Type B pancreatic cell (in vitro differentiated cells): Measurements from ENCODE around the gene MEIS2. TPM values are rescaled to one million over a fixed set of nuclear protein-coding genes. Genes with fewer than 3 reads are reported as not detected.

Source experiments
- DNase-seq: peaks from one replicate; pipeline ENCODE4 v3.0.0; 2021; ENCODE audit warnings: mixed read lengths; ENCODE audit not compliant: unreplicated experiment; ENCODE audit errors: extremely low spot score
- H3K27ac Mint-ChIP-seq: 2 replicates; pipeline ENCODE4 v1.8.0; 2021; ENCODE audit warnings: mild to moderate bottlenecking, mixed read lengths
- H3K27me3 Mint-ChIP-seq: 2 replicates; pipeline ENCODE4 v1.8.0; 2021; ENCODE audit warnings: mixed read lengths
- H3K36me3 Mint-ChIP-seq: 2 replicates; pipeline ENCODE4 v1.8.0; 2021; ENCODE audit warnings: mixed read lengths
- H3K4me1 Mint-ChIP-seq: one replicate; pipeline ENCODE4 v1.8.0; 2021; ENCODE audit warnings: mixed read lengths; ENCODE audit not compliant: unreplicated experiment
- H3K4me3 Mint-ChIP-seq: 2 replicates; pipeline ENCODE4 v1.8.0; 2021; ENCODE audit warnings: mild to moderate bottlenecking, mixed read lengths
- H3K9me3 Mint-ChIP-seq: 2 replicates; pipeline ENCODE4 v1.8.0; 2021; ENCODE audit warnings: mixed read lengths
- total RNA-seq: library from RNA; stranded (reverse); gene quantifications from 2 replicates; pipeline ENCODE4 v1.2.1, GENCODE V29; 2021; ENCODE audit warnings: low replicate concordance
- TF ChIP-seq, protein P1 (sequence below): fragments of 200-600 bp; sonication (generic); conservative IDR thresholded peaks from 2 replicates; pipeline ENCODE4 v1.5.0; 2021; ENCODE audit warnings: antibody characterized with exemption, mild to moderate bottlenecking

The MEIS2 gene
- total RNA-seq, 1 donor from 2014 or later = 211 TPM

DNA sequence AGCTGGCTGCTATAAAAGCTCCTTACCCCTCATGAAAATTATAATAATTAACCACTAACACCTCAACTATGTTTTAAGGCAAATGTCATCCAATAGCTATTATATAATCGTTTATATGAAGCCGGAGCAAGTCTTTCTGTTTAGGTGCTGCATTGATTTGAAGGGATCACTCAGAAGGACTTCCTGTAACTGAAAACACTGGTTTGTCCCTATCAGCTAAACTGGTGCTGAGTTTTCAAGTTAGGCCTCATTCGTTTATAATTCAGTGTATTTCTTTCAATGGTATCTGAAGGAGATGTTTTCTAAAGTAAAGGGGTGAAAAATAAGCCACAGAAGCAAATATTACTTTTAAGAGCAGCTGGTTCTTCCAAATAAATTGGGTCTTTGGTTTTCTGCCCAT, 14.2 kb downstream of the MEIS2 start:
- H3K27ac Mint-ChIP-seq = peak overlapping the region; percentile 30
- TF ChIP-seq, protein P1, sequence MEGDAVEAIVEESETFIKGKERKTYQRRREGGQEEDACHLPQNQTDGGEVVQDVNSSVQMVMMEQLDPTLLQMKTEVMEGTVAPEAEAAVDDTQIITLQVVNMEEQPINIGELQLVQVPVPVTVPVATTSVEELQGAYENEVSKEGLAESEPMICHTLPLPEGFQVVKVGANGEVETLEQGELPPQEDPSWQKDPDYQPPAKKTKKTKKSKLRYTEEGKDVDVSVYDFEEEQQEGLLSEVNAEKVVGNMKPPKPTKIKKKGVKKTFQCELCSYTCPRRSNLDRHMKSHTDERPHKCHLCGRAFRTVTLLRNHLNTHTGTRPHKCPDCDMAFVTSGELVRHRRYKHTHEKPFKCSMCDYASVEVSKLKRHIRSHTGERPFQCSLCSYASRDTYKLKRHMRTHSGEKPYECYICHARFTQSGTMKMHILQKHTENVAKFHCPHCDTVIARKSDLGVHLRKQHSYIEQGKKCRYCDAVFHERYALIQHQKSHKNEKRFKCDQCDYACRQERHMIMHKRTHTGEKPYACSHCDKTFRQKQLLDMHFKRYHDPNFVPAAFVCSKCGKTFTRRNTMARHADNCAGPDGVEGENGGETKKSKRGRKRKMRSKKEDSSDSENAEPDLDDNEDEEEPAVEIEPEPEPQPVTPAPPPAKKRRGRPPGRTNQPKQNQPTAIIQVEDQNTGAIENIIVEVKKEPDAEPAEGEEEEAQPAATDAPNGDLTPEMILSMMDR = no peak
- H3K4me3 Mint-ChIP-seq = no peak overlapping the region
- H3K4me1 Mint-ChIP-seq = peaks cover 61% of the 10 kb centered on the region
- peaks cover 65% of the 10 kb centered on the region for H3K36me3 Mint-ChIP-seq
- no peaks in the 10 kb centered on the region for H3K27me3 Mint-ChIP-seq
- no peak for DNase-seq
- no peaks in the 10 kb centered on the region for H3K9me3 Mint-ChIP-seq

DNA sequence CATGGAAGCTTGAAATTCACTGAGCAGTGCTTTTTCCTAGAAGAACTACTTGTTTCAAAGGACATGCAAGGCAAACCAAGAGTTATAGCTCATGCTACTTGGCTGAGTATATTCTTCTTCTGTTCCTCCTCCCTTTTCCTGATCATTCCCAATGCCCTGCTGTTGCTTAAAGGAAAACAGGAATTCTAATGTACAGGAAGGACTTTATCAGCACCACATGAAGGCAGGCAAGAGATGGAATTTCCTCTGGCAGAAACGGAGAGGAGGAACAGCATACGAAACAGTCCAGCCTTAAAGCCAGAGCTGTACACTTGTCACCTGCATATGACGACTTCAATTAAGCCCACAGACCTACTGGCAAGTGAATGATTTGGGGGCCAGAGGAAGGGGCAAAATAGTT, 15.7 kb downstream of the MEIS2 start:
- TF ChIP-seq, protein P1 = no peak
- Mint-ChIP-seq H3K4me1 (peaks cover 66% of the 10 kb centered on the region), H3K9me3 (no peaks in the 10 kb centered on the region), H3K36me3 (peaks cover 65% of the 10 kb centered on the region), H3K4me3 (no peak overlapping the region), H3K27ac (no peak overlapping the region), H3K27me3 (no peaks in the 10 kb centered on the region)
- no peak for DNase-seq

DNA sequence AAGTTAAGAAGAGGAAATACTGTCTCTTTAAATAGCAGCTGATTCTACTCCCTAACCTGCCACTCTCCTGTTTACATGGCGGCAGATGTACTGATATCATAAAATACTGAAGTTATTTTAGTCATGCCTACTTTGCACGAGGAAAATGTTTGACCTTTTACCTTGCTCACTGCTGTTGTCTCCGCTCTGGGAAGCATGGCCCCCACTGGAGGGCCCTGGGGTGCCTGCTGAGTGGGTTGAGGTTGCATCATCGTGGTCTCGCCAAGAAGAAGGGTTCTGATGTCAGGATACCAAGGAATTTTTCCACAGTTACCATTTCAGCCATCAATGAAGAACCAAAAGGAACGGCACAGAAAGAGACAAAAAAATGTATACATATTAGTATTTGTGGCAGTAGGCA, 16.7 kb downstream of the MEIS2 start:
- Mint-ChIP-seq H3K9me3 (no peaks in the 10 kb centered on the region), H3K27me3 (no peaks in the 10 kb centered on the region), H3K36me3 (peaks cover 69% of the 10 kb centered on the region), H3K4me1 (peaks cover 72% of the 10 kb centered on the region), H3K4me3 (no peak overlapping the region), H3K27ac (no peak overlapping the region)
- DNase-seq = no peak
- TF ChIP-seq, protein P1 = no peak

DNA sequence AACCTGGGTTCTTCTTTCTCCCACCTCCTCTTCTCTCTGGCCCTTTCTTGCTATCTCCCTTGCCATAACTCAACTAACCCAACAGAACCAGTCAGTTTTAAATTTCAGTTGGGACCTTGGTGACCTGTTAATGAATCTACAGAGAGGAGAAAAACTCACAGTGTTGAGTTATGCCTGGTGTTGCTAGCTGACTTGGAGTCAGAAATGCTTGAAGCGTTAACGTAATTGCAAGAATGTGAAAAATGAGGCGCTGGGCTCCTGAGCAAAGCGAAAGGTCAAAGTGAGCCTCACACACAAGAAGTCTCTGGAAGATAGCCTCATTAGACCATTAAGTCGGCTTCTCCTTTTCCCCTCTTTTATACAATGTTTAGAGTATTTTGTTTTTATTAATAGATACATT, 18.4 kb downstream of the MEIS2 start:
- no peak for DNase-seq
- Mint-ChIP-seq H3K27ac (peak overlapping the region; percentile 42), H3K4me1 (peaks cover 71% of the 10 kb centered on the region), H3K36me3 (peaks cover 65% of the 10 kb centered on the region), H3K4me3 (peak overlapping the region; percentile 70), H3K9me3 (no peaks in the 10 kb centered on the region), H3K27me3 (no peaks in the 10 kb centered on the region)
- TF ChIP-seq, protein P1 = no peak

DNA sequence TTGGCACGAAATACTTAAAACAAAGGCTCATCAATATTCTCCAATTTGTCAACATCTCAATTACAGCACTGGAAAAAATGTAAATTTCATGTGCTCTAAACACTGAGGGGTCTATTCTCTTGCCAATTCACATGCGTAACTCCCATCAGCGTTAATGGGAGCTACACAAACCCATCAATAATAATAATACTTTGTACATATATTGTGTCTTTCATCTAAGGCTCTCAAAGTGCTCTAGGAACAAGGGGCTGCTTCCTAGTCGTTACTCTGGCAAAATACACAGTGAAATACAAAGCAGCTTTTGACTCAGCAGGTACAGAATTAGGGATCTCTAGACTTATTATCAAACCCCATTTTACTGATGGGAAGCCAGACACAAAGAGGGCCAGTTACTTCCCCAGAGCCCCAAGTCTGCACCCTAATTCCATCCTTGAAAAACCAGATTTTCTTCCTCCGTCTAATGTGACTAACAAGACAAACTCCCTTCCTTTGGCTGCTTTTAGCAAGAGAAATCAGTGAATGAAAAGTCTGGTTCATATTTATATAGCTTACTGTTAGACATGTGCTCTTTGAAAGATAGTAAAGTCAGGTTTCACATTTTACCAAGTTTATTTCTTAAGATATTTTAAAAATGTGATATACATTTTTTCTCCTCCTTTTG, 20.0 kb downstream of the MEIS2 start:
- H3K9me3 Mint-ChIP-seq = no peaks in the 10 kb centered on the region
- H3K27me3 Mint-ChIP-seq = no peaks in the 10 kb centered on the region
- peak overlapping the region; percentile 21 for H3K4me3 Mint-ChIP-seq
- TF ChIP-seq, protein P1 = no peak
- H3K36me3 Mint-ChIP-seq = peaks cover 66% of the 10 kb centered on the region
- H3K27ac Mint-ChIP-seq = peak overlapping the region; percentile 29
- peaks cover 55% of the 10 kb centered on the region for H3K4me1 Mint-ChIP-seq
- no peak for DNase-seq

DNA sequence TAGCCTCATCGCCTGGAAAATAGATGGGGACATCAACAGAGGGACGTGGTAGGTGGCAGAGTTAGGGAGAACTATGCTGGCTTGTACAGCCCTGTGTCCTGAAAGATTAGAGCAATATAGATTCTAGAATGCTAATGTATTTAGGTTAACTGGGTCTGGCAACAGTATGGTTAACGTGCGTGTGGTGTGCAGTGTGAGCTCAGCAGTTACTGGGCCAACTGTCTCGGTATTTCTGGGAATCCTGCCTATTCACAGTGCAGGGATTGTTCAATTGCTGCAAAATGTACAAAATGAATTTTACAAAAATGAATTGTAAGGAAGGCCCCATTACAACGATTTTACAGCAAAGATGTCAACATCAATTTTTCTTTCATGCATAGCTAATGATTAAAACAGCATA, 20.6 kb downstream of the MEIS2 start:
- TF ChIP-seq, protein P1 = no peak
- Mint-ChIP-seq H3K27me3 (no peaks in the 10 kb centered on the region), H3K27ac (peak overlapping the region; percentile 29), H3K4me3 (peak overlapping the region; percentile 35), H3K36me3 (peaks cover 63% of the 10 kb centered on the region), H3K9me3 (no peaks in the 10 kb centered on the region), H3K4me1 (peaks cover 51% of the 10 kb centered on the region)
- DNase-seq = no peak
